Fibroblast of lung (primary cell): Measurements from ENCODE around the gene LHCGR. TPM values are rescaled to one million over a fixed set of nuclear protein-coding genes. Genes with fewer than 3 reads are reported as not detected.

ENCODE experiments used
- DNase-seq, 2 donors: peaks; one replicate each; pipeline versions ENCODE4 v3.0.0 to v3.0.0-alpha.2; 2010; ENCODE audit warnings: low read depth in 2 of 2
- H2AFZ ChIP-seq: 2 replicates; pipeline ENCODE4 v1.5.1; 2012; ENCODE audit warnings: low read length, control low read depth, inconsistent platforms
- H3K27ac ChIP-seq: 2 replicates; pipeline ENCODE4 v1.5.1; 2011; ENCODE audit warnings: low read length, control low read depth; ENCODE audit not compliant: insufficient read depth
- H3K27me3 ChIP-seq: 2 replicates; pipeline ENCODE4 v1.5.1; 2011; ENCODE audit warnings: mild to moderate bottlenecking, low read length; ENCODE audit not compliant: control insufficient read depth, insufficient read depth
- H3K36me3 ChIP-seq: 2 replicates; pipeline ENCODE4 v1.5.1; 2011; ENCODE audit warnings: low read length; ENCODE audit not compliant: control insufficient read depth, insufficient read depth
- H3K4me1 ChIP-seq: 2 replicates; pipeline ENCODE4 v1.5.1; 2011; ENCODE audit warnings: low read length; ENCODE audit not compliant: control insufficient read depth, insufficient read depth; ENCODE audit errors: extremely low read depth
- H3K4me2 ChIP-seq: 2 replicates; pipeline ENCODE4 v1.5.1; 2011; ENCODE audit warnings: low read length, control low read depth; ENCODE audit not compliant: insufficient read depth; ENCODE audit errors: extremely low read depth
- H3K4me3 ChIP-seq, 4 experiments: fragments of 200-600 bp in 1 of 4; sonication (generic) in 1 of 4; replicated peaks in 1 of 4; 2 replicates each; pipeline ENCODE4 v1.5.1; 2011 to 2016; ENCODE audit warnings: low read length in 4 of 4, low read depth in 3 of 4, mild to moderate bottlenecking in 3 of 4, control low read depth in 2 of 4, inconsistent platforms in 1 of 4, mixed read lengths in 1 of 4; ENCODE audit not compliant: insufficient read depth in 1 of 4; ENCODE audit errors: control extremely low read depth in 1 of 4
- H3K79me2 ChIP-seq: 2 replicates; pipeline ENCODE4 v1.5.1; 2012; ENCODE audit warnings: mild to moderate bottlenecking, low read length, inconsistent platforms; ENCODE audit not compliant: control insufficient read depth, insufficient read depth
- H3K9ac ChIP-seq: 2 replicates; pipeline ENCODE4 v1.5.1; 2011; ENCODE audit warnings: mild to moderate bottlenecking, low read length, control low read depth; ENCODE audit not compliant: insufficient read depth
- H3K9me3 ChIP-seq: 2 replicates; pipeline ENCODE4 v1.5.1; 2012; ENCODE audit warnings: low read depth, low read length; ENCODE audit not compliant: control insufficient read depth, insufficient read depth
- H4K20me1 ChIP-seq: 2 replicates; pipeline ENCODE4 v1.5.1; 2011; ENCODE audit warnings: low read length; ENCODE audit not compliant: control insufficient read depth, insufficient read depth; ENCODE audit errors: extremely low read depth
- CTCF ChIP-seq, 2 donors: IDR thresholded peaks in 1 of 2; conservative IDR thresholded peaks in 1 of 2; 1 replicate in 1 of 2; 2 replicates in 1 of 2; pipeline ENCODE4 v1.5.1; 2011 to 2012; ENCODE audit warnings: low read length in 2 of 2, control low read depth in 1 of 2, inconsistent platforms in 1 of 2, low read depth in 1 of 2, mild to moderate bottlenecking in 1 of 2
- EZH2 ChIP-seq: IDR thresholded peaks from 2 replicates; pipeline ENCODE4 v1.5.1; 2012; ENCODE audit warnings: low read length, control low read depth, mild to moderate bottlenecking; ENCODE audit errors: missing control alignments
- polyA plus RNA-seq, 2 donors: library from polyadenylated mRNA; depleted of rRNA in 1 of 2; stranded (reverse) in 1 of 2; unstranded in 1 of 2; fragments of >200 nt; gene quantifications; 2 replicates each; pipeline ENCODE4 v1.2.1, GENCODE V29; 2011 to 2012; ENCODE audit warnings: missing spikeins in 1 of 2
- total RNA-seq: library from RNA; depleted of rRNA; stranded (reverse); fragments of >200 nt; gene quantifications from 2 replicates; pipeline ENCODE4 v1.2.1, GENCODE V29; 2014

The LHCGR gene
- total and polyA plus RNA-seq, 2 donors (not counting 1 experiment from before 2014, with no cell fraction given), result 0.12 TPM; not detected in 1

GRCh38 chr2:48674933-48675332 lies 80.6 kb downstream of the LHCGR start:
- H3K9me3 ChIP-seq, result no peaks in the 10 kb centered on the region
- no peaks in the 10 kb centered on the region for H3K27me3 ChIP-seq
- no peak for DNase-seq
- no peaks in the 10 kb centered on the region for H3K79me2 ChIP-seq
- no peak overlapping the region for H3K4me2 ChIP-seq
- no peak overlapping the region for H3K4me3 ChIP-seq
- no peak overlapping the region for H2AFZ ChIP-seq
- H3K4me1 ChIP-seq, result no peaks in the 10 kb centered on the region
- H3K9ac ChIP-seq, result no peak overlapping the region
- no peaks in the 10 kb centered on the region for H4K20me1 ChIP-seq
- TF ChIP-seq EZH2 (no peak), CTCF (conservative IDR thresholded peaks at IDR 0.05 in 1 of 2, IDR thresholded peaks at IDR 0.05 in 1 of 2; ENCODE audit: low read depth in 1 of 2, low read length in 2 of 2) (no peak)
- H3K27ac ChIP-seq, result no peak overlapping the region
- no peaks in the 10 kb centered on the region for H3K36me3 ChIP-seq

GRCh38 chr2:48673581-48673980 lies 81.9 kb downstream of the LHCGR start:
- H2AFZ ChIP-seq, result no peak overlapping the region
- no peaks in the 10 kb centered on the region for H3K9me3 ChIP-seq
- H4K20me1 ChIP-seq, result no peaks in the 10 kb centered on the region
- no peaks in the 10 kb centered on the region for H3K4me1 ChIP-seq
- H3K79me2 ChIP-seq, result no peaks in the 10 kb centered on the region
- TF ChIP-seq EZH2 (no peak), CTCF (conservative IDR thresholded peaks at IDR 0.05 in 1 of 2, IDR thresholded peaks at IDR 0.05 in 1 of 2; ENCODE audit: low read depth in 1 of 2, low read length in 2 of 2) (no peak)
- H3K4me3 ChIP-seq, result no peak overlapping the region
- H3K9ac ChIP-seq, result no peak overlapping the region
- no peaks in the 10 kb centered on the region for H3K36me3 ChIP-seq
- H3K4me2 ChIP-seq, result no peak overlapping the region
- DNase-seq, result no peak
- no peaks in the 10 kb centered on the region for H3K27me3 ChIP-seq
- no peak overlapping the region for H3K27ac ChIP-seq

- no peak overlapping the region for H3K4me3 ChIP-seq
- DNase-seq, result no peak
- TF ChIP-seq CTCF (conservative IDR thresholded peaks at IDR 0.05 in 1 of 2, IDR thresholded peaks at IDR 0.05 in 1 of 2; ENCODE audit: low read depth in 1 of 2, low read length in 2 of 2) (no peak), EZH2 (no peak)
- no peaks in the 10 kb centered on the region for H4K20me1 ChIP-seq
- H3K36me3 ChIP-seq, result no peaks in the 10 kb centered on the region
- no peaks in the 10 kb centered on the region for H3K4me1 ChIP-seq
- H3K9ac ChIP-seq, result no peak overlapping the region
- H3K27me3 ChIP-seq, result no peaks in the 10 kb centered on the region
- no peak overlapping the region for H3K4me2 ChIP-seq
- no peak overlapping the region for H2AFZ ChIP-seq
- H3K79me2 ChIP-seq, result no peaks in the 10 kb centered on the region
- no peak overlapping the region for H3K27ac ChIP-seq
- no peaks in the 10 kb centered on the region for H3K9me3 ChIP-seq
Observed at GRCh38 chr2:48668992-48669391, 86.5 kb downstream of the LHCGR start.
